ENCODE results near the gene C8G.

DNA sequence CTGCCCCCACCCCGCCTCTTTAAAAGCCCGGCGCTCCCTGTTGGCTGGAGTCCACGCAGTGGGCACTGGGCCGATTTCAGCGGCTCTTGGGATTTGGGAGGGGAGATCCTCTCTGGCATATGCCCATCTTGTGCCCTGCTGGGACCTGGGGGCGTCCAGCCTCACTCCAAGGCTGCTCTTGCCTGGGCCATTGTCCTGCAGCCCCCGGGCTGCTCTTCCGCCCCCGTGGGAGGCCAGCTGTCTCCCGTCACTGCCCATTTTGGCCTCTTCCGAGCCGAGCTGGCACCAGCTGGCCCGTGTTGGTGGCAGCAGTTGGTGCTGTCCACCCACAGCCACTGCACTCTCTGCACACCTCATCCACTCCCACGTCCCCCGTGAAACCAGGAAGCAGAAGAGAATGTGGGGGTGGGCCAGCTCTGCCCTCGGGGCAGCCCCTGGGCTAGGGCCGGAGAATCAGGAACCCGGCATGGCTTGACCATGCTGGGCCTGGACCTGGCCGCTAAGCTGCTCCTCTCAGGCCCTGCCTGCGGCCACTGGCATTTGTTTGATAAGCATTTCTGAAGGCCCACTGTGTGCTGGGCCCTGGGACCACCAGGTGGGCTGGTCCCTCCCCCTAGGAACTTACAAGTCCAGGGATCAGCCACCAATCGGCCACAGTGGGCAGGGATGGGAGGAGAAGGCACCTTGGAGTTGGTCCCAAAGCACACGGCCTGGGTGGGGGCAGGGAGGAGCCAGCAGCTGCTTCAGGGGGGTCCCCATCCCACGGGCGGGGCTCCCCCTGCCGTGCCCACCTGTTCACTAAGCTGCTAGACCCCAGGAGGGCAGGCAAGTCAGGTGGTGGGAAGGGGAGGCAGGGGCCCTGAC, 2.2 kb downstream of the C8G start:
- TF ChIP-seq, protein P1, sequence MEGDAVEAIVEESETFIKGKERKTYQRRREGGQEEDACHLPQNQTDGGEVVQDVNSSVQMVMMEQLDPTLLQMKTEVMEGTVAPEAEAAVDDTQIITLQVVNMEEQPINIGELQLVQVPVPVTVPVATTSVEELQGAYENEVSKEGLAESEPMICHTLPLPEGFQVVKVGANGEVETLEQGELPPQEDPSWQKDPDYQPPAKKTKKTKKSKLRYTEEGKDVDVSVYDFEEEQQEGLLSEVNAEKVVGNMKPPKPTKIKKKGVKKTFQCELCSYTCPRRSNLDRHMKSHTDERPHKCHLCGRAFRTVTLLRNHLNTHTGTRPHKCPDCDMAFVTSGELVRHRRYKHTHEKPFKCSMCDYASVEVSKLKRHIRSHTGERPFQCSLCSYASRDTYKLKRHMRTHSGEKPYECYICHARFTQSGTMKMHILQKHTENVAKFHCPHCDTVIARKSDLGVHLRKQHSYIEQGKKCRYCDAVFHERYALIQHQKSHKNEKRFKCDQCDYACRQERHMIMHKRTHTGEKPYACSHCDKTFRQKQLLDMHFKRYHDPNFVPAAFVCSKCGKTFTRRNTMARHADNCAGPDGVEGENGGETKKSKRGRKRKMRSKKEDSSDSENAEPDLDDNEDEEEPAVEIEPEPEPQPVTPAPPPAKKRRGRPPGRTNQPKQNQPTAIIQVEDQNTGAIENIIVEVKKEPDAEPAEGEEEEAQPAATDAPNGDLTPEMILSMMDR (IDR thresholded peaks at IDR 0.05): no peak
- TF ChIP-seq POLR2A (IDR thresholded peaks at IDR 0.05) (no peak), EP300 (IDR thresholded peaks at IDR 0.05) (no peak), POLR2AphosphoS5 (IDR thresholded peaks at IDR 0.05) (no peak)
